Fibroblast of lung (primary cell): ENCODE results near the gene PRKG2. TPM values are rescaled to one million over a fixed set of nuclear protein-coding genes. Genes with fewer than 3 reads are reported as not detected.

Source experiments
- DNase-seq, 2 donors: peaks; one replicate each; pipeline versions ENCODE4 v3.0.0 to v3.0.0-alpha.2; 2010; ENCODE audit warnings: low read depth in 2 of 2
- H2AFZ ChIP-seq: 2 replicates; pipeline ENCODE4 v1.5.1; 2012; ENCODE audit warnings: low read length, control low read depth, inconsistent platforms
- H3K27ac ChIP-seq: 2 replicates; pipeline ENCODE4 v1.5.1; 2011; ENCODE audit warnings: low read length, control low read depth; ENCODE audit not compliant: insufficient read depth
- H3K27me3 ChIP-seq: 2 replicates; pipeline ENCODE4 v1.5.1; 2011; ENCODE audit warnings: mild to moderate bottlenecking, low read length; ENCODE audit not compliant: control insufficient read depth, insufficient read depth
- H3K36me3 ChIP-seq: 2 replicates; pipeline ENCODE4 v1.5.1; 2011; ENCODE audit warnings: low read length; ENCODE audit not compliant: control insufficient read depth, insufficient read depth
- H3K4me1 ChIP-seq: 2 replicates; pipeline ENCODE4 v1.5.1; 2011; ENCODE audit warnings: low read length; ENCODE audit not compliant: control insufficient read depth, insufficient read depth; ENCODE audit errors: extremely low read depth
- H3K4me2 ChIP-seq: 2 replicates; pipeline ENCODE4 v1.5.1; 2011; ENCODE audit warnings: low read length, control low read depth; ENCODE audit not compliant: insufficient read depth; ENCODE audit errors: extremely low read depth
- H3K4me3 ChIP-seq, 4 experiments: fragments of 200-600 bp in 1 of 4; sonication (generic) in 1 of 4; replicated peaks in 1 of 4; 2 replicates each; pipeline ENCODE4 v1.5.1; 2011 to 2016; ENCODE audit warnings: low read length in 4 of 4, low read depth in 3 of 4, mild to moderate bottlenecking in 3 of 4, control low read depth in 2 of 4, inconsistent platforms in 1 of 4, mixed read lengths in 1 of 4; ENCODE audit not compliant: insufficient read depth in 1 of 4; ENCODE audit errors: control extremely low read depth in 1 of 4
- H3K79me2 ChIP-seq: 2 replicates; pipeline ENCODE4 v1.5.1; 2012; ENCODE audit warnings: mild to moderate bottlenecking, low read length, inconsistent platforms; ENCODE audit not compliant: control insufficient read depth, insufficient read depth
- H3K9ac ChIP-seq: 2 replicates; pipeline ENCODE4 v1.5.1; 2011; ENCODE audit warnings: mild to moderate bottlenecking, low read length, control low read depth; ENCODE audit not compliant: insufficient read depth
- H3K9me3 ChIP-seq: 2 replicates; pipeline ENCODE4 v1.5.1; 2012; ENCODE audit warnings: low read depth, low read length; ENCODE audit not compliant: control insufficient read depth, insufficient read depth
- H4K20me1 ChIP-seq: 2 replicates; pipeline ENCODE4 v1.5.1; 2011; ENCODE audit warnings: low read length; ENCODE audit not compliant: control insufficient read depth, insufficient read depth; ENCODE audit errors: extremely low read depth
- EZH2 ChIP-seq: IDR thresholded peaks from 2 replicates; pipeline ENCODE4 v1.5.1; 2012; ENCODE audit warnings: low read length, control low read depth, mild to moderate bottlenecking; ENCODE audit errors: missing control alignments
- polyA plus RNA-seq, 2 donors: library from polyadenylated mRNA; depleted of rRNA in 1 of 2; stranded (reverse) in 1 of 2; unstranded in 1 of 2; fragments of >200 nt; gene quantifications; 2 replicates each; pipeline ENCODE4 v1.2.1, GENCODE V29; 2011 to 2012; ENCODE audit warnings: missing spikeins in 1 of 2
- total RNA-seq: library from RNA; depleted of rRNA; stranded (reverse); fragments of >200 nt; gene quantifications from 2 replicates; pipeline ENCODE4 v1.2.1, GENCODE V29; 2014
- TF ChIP-seq, protein P1 (sequence below), 2 donors: IDR thresholded peaks in 1 of 2; conservative IDR thresholded peaks in 1 of 2; 1 replicate in 1 of 2; 2 replicates in 1 of 2; pipeline ENCODE4 v1.5.1; 2011 to 2012; ENCODE audit warnings: low read length in 2 of 2, control low read depth in 1 of 2, inconsistent platforms in 1 of 2, low read depth in 1 of 2, mild to moderate bottlenecking in 1 of 2

PRKG2 gene
- total and polyA plus RNA-seq, 2 donors (not counting 1 experiment from before 2014, with no cell fraction given), result 2.8 to 17.5 TPM

DNA sequence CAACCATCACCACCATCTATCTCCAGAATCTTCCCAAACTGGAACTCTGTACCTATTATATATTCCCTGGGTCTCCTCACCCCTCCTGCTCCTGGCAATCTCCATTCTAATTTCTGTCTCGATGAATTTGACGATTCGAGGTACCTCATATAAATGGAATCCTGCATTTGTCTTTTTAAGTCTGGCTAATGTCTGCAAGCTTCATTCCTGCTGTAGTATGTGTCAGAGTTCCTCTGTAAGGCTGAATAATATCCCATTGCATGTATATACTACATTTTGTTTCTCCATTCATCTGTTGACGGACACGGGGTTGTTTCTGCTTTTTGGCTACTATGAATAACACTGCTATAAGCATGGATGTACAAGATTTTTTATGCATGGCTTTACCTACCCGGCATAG is 19.5 kb downstream of the PRKG2 start:
- Histone ChIP-seq H3K9me3 (no peaks in the 10 kb centered on the region), H3K79me2 (no peaks in the 10 kb centered on the region), H3K4me3 (no peak overlapping the region), H4K20me1 (no peaks in the 10 kb centered on the region), H3K4me2 (no peak overlapping the region), H2AFZ (no peak overlapping the region), H3K9ac (no peak overlapping the region), H3K36me3 (no peaks in the 10 kb centered on the region), H3K27me3 (no peaks in the 10 kb centered on the region), H3K4me1 (no peaks in the 10 kb centered on the region), H3K27ac (no peak overlapping the region)
- DNase-seq, result no peak
- TF ChIP-seq, protein P1, sequence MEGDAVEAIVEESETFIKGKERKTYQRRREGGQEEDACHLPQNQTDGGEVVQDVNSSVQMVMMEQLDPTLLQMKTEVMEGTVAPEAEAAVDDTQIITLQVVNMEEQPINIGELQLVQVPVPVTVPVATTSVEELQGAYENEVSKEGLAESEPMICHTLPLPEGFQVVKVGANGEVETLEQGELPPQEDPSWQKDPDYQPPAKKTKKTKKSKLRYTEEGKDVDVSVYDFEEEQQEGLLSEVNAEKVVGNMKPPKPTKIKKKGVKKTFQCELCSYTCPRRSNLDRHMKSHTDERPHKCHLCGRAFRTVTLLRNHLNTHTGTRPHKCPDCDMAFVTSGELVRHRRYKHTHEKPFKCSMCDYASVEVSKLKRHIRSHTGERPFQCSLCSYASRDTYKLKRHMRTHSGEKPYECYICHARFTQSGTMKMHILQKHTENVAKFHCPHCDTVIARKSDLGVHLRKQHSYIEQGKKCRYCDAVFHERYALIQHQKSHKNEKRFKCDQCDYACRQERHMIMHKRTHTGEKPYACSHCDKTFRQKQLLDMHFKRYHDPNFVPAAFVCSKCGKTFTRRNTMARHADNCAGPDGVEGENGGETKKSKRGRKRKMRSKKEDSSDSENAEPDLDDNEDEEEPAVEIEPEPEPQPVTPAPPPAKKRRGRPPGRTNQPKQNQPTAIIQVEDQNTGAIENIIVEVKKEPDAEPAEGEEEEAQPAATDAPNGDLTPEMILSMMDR (conservative IDR thresholded peaks at IDR 0.05 in 1 of 2, IDR thresholded peaks at IDR 0.05 in 1 of 2; ENCODE audit: low read depth in 1 of 2, low read length in 2 of 2), result no peak
- no peak for TF ChIP-seq EZH2

DNA sequence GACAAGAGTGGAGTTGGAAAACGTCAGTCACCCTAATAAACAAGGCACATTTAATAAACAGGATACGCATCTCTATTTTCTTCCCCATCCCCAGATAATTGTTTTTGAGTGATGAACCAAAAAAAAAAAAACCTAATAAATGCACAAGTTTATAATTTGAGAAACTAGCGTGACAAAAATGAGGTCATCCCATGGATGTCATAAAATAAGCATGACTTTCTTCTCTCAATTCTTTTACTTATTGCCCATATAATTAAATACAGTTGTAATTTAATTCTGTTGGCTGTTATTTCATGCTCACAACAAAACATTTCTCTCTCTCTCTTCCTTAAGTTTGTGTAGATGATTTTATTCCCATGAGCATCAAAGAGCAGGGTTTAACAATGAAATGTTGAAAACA is 20.7 kb downstream of the PRKG2 start:
- no peaks in the 10 kb centered on the region for H3K27me3 ChIP-seq
- no peak overlapping the region for H2AFZ ChIP-seq
- no peaks in the 10 kb centered on the region for H3K79me2 ChIP-seq
- no peak overlapping the region for H3K4me3 ChIP-seq
- H3K4me1 ChIP-seq, result no peaks in the 10 kb centered on the region
- no peak overlapping the region for H3K27ac ChIP-seq
- TF ChIP-seq, protein P1 (conservative IDR thresholded peaks at IDR 0.05 in 1 of 2, IDR thresholded peaks at IDR 0.05 in 1 of 2; ENCODE audit: low read depth in 1 of 2, low read length in 2 of 2), result no peak
- TF ChIP-seq EZH2, result no peak
- H3K36me3 ChIP-seq, result no peaks in the 10 kb centered on the region
- no peak overlapping the region for H3K9ac ChIP-seq
- no peaks in the 10 kb centered on the region for H4K20me1 ChIP-seq
- no peak overlapping the region for H3K4me2 ChIP-seq
- DNase-seq, result no peak
- H3K9me3 ChIP-seq, result no peaks in the 10 kb centered on the region

- H3K9ac ChIP-seq, result no peak overlapping the region
- H4K20me1 ChIP-seq, result no peaks in the 10 kb centered on the region
- no peak overlapping the region for H2AFZ ChIP-seq
- H3K27me3 ChIP-seq, result no peaks in the 10 kb centered on the region
- no peak for TF ChIP-seq EZH2
- TF ChIP-seq, protein P1 (conservative IDR thresholded peaks at IDR 0.05 in 1 of 2, IDR thresholded peaks at IDR 0.05 in 1 of 2; ENCODE audit: low read depth in 1 of 2, low read length in 2 of 2), result no peak
- H3K9me3 ChIP-seq, result no peaks in the 10 kb centered on the region
- H3K4me1 ChIP-seq, result no peaks in the 10 kb centered on the region
- no peak overlapping the region for H3K4me2 ChIP-seq
- H3K79me2 ChIP-seq, result no peaks in the 10 kb centered on the region
- H3K36me3 ChIP-seq, result no peaks in the 10 kb centered on the region
- DNase-seq, result peak in 1 of 2 donors; percentile 63
- H3K27ac ChIP-seq, result no peak overlapping the region
- H3K4me3 ChIP-seq, result no peak overlapping the region
Observed at GRCh38 chr4:81180916-81181315, 34.1 kb downstream of the PRKG2 start.
